Panc1 (cell line): ENCODE data around the gene RAMP1. TPM values are rescaled to one million over a fixed set of nuclear protein-coding genes. Genes with fewer than 3 reads are reported as not detected.

Source experiments
- ATAC-seq: fragments of 200-7000 bp; cut with Tn5 transposase; 2 replicates; pipeline ENCODE4 v1.9.1; 2020; ENCODE audit warnings: mild to moderate bottlenecking, moderate library complexity
- BruUV-seq: library from RNA; stranded (reverse); fragments of 400-500 nt; replicated peaks from 2 replicates; lab custom pipeline; 2021; lab: Mats Ljungman, UMichigan
- CTCF ChIA-PET: fragments of 300-600 bp; sonication (Branson Sonifier 250); formaldehyde crosslinking; loops from one replicate; lab custom pipeline; 2022; ENCODE audit warnings: antibody characterized with exemption; lab: Charles Lee
- POLR2A ChIA-PET: fragments of 300-600 bp; sonication (Branson Sonifier 250); formaldehyde crosslinking; loops from one replicate; lab custom pipeline; 2022; ENCODE audit warnings: antibody characterized with exemption; lab: Charles Lee
- DNase-seq: peaks from one replicate; pipeline ENCODE4 v3.0.0-alpha.2; 2010; ENCODE audit warnings: low read depth, low spot score
- H3K27ac ChIP-seq: 2 replicates; pipeline ENCODE4 v1.5.1; 2011; ENCODE audit warnings: mild to moderate bottlenecking, low read length, inconsistent platforms
- H3K27me3 ChIP-seq: fragments of 200-500 bp; sonication (Bioruptor generic); 2 replicates; pipeline ENCODE4 v1.6.0; 2014; ENCODE audit warnings: low read length, inconsistent platforms; ENCODE audit not compliant: control insufficient read depth, insufficient read depth
- H3K36me3 ChIP-seq: fragments of 200-500 bp; sonication (Bioruptor generic); 2 replicates; pipeline ENCODE4 v1.5.1; 2014; ENCODE audit warnings: inconsistent platforms, mild to moderate bottlenecking, low read length, moderate library complexity; ENCODE audit not compliant: control insufficient read depth, insufficient read depth
- H3K4me1 ChIP-seq: 2 replicates; pipeline ENCODE4 v1.5.1; 2011; ENCODE audit warnings: inconsistent platforms, mild to moderate bottlenecking, low read length, moderate library complexity; ENCODE audit not compliant: control insufficient read depth, insufficient read depth
- H3K4me3 ChIP-seq, 2 experiments: 2 replicates each; pipeline ENCODE4 v1.5.1; 2011 to 2012; ENCODE audit warnings: low read depth in 2 of 2, low read length in 2 of 2, mild to moderate bottlenecking in 2 of 2, inconsistent platforms in 1 of 2, moderate library complexity in 1 of 2
- H3K9me3 ChIP-seq: fragments of 200-500 bp; sonication (Bioruptor generic); 2 replicates; pipeline ENCODE4 v1.5.1; 2014; ENCODE audit warnings: low read depth, mild to moderate bottlenecking, inconsistent platforms, low read length, moderate library complexity; ENCODE audit not compliant: control insufficient read depth, insufficient read depth
- CTCF ChIP-seq: fragments of 450-650 bp; IDR thresholded peaks from 2 replicates; pipeline ENCODE4 v1.5.1; 2017; ENCODE audit warnings: mild to moderate bottlenecking
- POLR2AphosphoS5 ChIP-seq: IDR thresholded peaks from 2 replicates; pipeline ENCODE4 v1.6.1; 2012; ENCODE audit warnings: mild to moderate bottlenecking, low read depth, low read length, moderate library complexity
- REST ChIP-seq, 2 experiments: IDR thresholded peaks; 2 replicates each; pipeline ENCODE4 v1.6.1; 2011 to 2012; ENCODE audit warnings: low read depth in 2 of 2, control low read depth in 1 of 2, low read length in 1 of 2, mild to moderate bottlenecking in 1 of 2, moderate library complexity in 1 of 2; ENCODE audit not compliant: insufficient read depth in 1 of 2
- SIN3A ChIP-seq: IDR thresholded peaks from 2 replicates; pipeline ENCODE4 v1.6.1; 2012; ENCODE audit warnings: low read depth, mild to moderate bottlenecking, low read length, moderate library complexity, borderline replicate concordance; ENCODE audit not compliant: insufficient read depth
- TCF7L2 ChIP-seq: IDR thresholded peaks from 2 replicates; pipeline ENCODE4 v1.6.1; 2011; ENCODE audit warnings: mild to moderate bottlenecking, low read depth, low read length, inconsistent platforms
- in situ Hi-C: cut with HindIII; loops from 2 replicates; pipeline ENCODE4 v1.10.0; 2016; ENCODE audit warnings: low sequenced_read_pairs, low pct_unique_long_range_greater_than_20kb
- intact Hi-C: fragments of 100-400 bp; cut with micrococcal nuclease; formaldehyde crosslinking; loops from one replicate; pipeline ENCODE4 v1.10.0; 2022; ENCODE audit not compliant: unreplicated experiment
- total RNA-seq: library from RNA; stranded (reverse); gene quantifications from one replicate; pipeline ENCODE4 v1.2.1, GENCODE V29; 2021; ENCODE audit not compliant: unreplicated experiment

RAMP1 gene
- total RNA-seq, 1 experiment from 2014 or later: 17.6 TPM

- ATAC-seq (no peak), DNase-seq (no peak)
- POLR2A ChIA-PET: interaction anchor here (0.6 kb wide), 1 partner anchor 42 kb away, joined by 3 read pairs; no protein-coding TSS in a partner anchor
- H3K27ac ChIP-seq: no peak overlapping the region
- no peak overlapping the region for H3K4me3 ChIP-seq
- in situ Hi-C loops: no loop called here
- CTCF ChIA-PET: no interaction called here
- no peaks in the 10 kb centered on the region for H3K9me3 ChIP-seq
- H3K27me3 ChIP-seq: no peaks in the 10 kb centered on the region
- no peaks in the 10 kb centered on the region for H3K36me3 ChIP-seq
- TF ChIP-seq TCF7L2 (no peak), CTCF (no peak), POLR2AphosphoS5 (no peak), SIN3A (no peak), REST (IDR thresholded peaks at IDR 0.05; ENCODE audit: insufficient read depth in 1 of 2, low read depth in 2 of 2, low read length in 1 of 2) (no peak)
- H3K4me1 ChIP-seq: peaks cover 29% of the 10 kb centered on the region
- intact Hi-C loops: no loop called here
- no TSS peak for BruUV-seq
These were observed 33.7 kb downstream of the RAMP1 start for GRCh38 chr2:237892984-237893595.

- TF ChIP-seq POLR2AphosphoS5 (no peak), CTCF (no peak), TCF7L2 (no peak), REST (IDR thresholded peaks at IDR 0.05; ENCODE audit: insufficient read depth in 1 of 2, low read depth in 2 of 2, low read length in 1 of 2) (no peak), SIN3A (no peak)
- H3K9me3 ChIP-seq: no peaks in the 10 kb centered on the region
- intact Hi-C loops: no loop called here
- in situ Hi-C loops: no loop called here
- no peaks in the 10 kb centered on the region for H3K27me3 ChIP-seq
- H3K27ac ChIP-seq: peak overlapping the region; percentile 23; the same call in 1 of the 2 replicates
- CTCF ChIA-PET: no interaction called here
- DNase-seq (no peak), ATAC-seq (no peak)
- H3K4me1 ChIP-seq: peaks cover 37% of the 10 kb centered on the region
- no peaks in the 10 kb centered on the region for H3K36me3 ChIP-seq
- H3K4me3 ChIP-seq: no peak overlapping the region
- POLR2A ChIA-PET: no interaction called here
- no TSS peak for BruUV-seq
These were observed 35.1 kb downstream of the RAMP1 start for GRCh38 chr2:237894396-237894979.
